SU-DHL-6 (cell line): Measurements from ENCODE around the gene ZBTB21.

ENCODE experiments used
- H2AFZ ChIP-seq: fragments of 200-600 bp; sonication (generic); 2 replicates; pipeline ENCODE4 v1.6.1; 2014; ENCODE audit warnings: low read depth, mild to moderate bottlenecking, moderate library complexity, mixed read lengths, antibody characterized with exemption, low read length; ENCODE audit not compliant: severe bottlenecking
- H3F3A ChIP-seq: fragments of 200-600 bp; shearing (Covaris generic); 2 replicates; pipeline ENCODE4 v1.6.0; 2016; ENCODE audit warnings: antibody characterized with exemption, mild to moderate bottlenecking; ENCODE audit not compliant: insufficient read depth
- H3K27ac ChIP-seq: fragments of 200-600 bp; sonication (generic); 2 replicates; pipeline ENCODE4 v1.5.1; 2016; ENCODE audit warnings: low read depth, mild to moderate bottlenecking, low read length, moderate library complexity, mixed read lengths
- H3K27me3 ChIP-seq: fragments of 200-600 bp; sonication (generic), shearing (Covaris generic); 2 replicates; pipeline ENCODE4 v1.6.0; 2014; ENCODE audit warnings: mild to moderate bottlenecking, low read length
- H3K36me3 ChIP-seq: fragments of 200-600 bp; sonication (generic); 2 replicates; pipeline ENCODE4 v1.6.1; 2014; ENCODE audit warnings: mild to moderate bottlenecking, low read length, mixed read lengths
- H3K4me2 ChIP-seq: fragments of 300-600, 200-600 bp; shearing (Covaris generic), sonication (generic); 2 replicates; pipeline ENCODE4 v1.6.0; 2014; ENCODE audit warnings: low read length, low read depth, mild to moderate bottlenecking; ENCODE audit not compliant: poor library complexity, severe bottlenecking
- H3K4me3 ChIP-seq: fragments of 200-600 bp; sonication (generic); 2 replicates; pipeline ENCODE4 v1.5.1; 2014; ENCODE audit warnings: antibody characterized with exemption, low read length, mild to moderate bottlenecking, mixed read lengths; ENCODE audit not compliant: insufficient read depth, poor library complexity, severe bottlenecking
- H3K79me2 ChIP-seq: fragments of 200-600 bp; sonication (generic); 2 replicates; pipeline ENCODE4 v1.6.1; 2014; ENCODE audit warnings: mild to moderate bottlenecking, low read length, moderate library complexity; ENCODE audit not compliant: insufficient read depth
- H3K9ac ChIP-seq: fragments of 200-600 bp; sonication (generic); 2 replicates; pipeline ENCODE4 v1.7.0; 2014; ENCODE audit warnings: mild to moderate bottlenecking, low read length
- H3K9me2 ChIP-seq: fragments of 200-600 bp; sonication (generic); replicated peaks from 2 replicates; pipeline ENCODE4 v1.6.1; 2014; ENCODE audit warnings: low read length; ENCODE audit not compliant: insufficient read depth
- H3K9me3 ChIP-seq: fragments of 200-600 bp; sonication (generic); 2 replicates; pipeline ENCODE4 v1.6.1; 2014; ENCODE audit warnings: low read length, mixed read lengths; ENCODE audit not compliant: insufficient read depth
- H4K20me1 ChIP-seq: fragments of 200-600 bp; sonication (generic); 2 replicates; pipeline ENCODE4 v1.6.1; 2014; ENCODE audit warnings: low read depth, mild to moderate bottlenecking, antibody characterized with exemption, low read length, moderate library complexity, mixed read lengths
- EZH2phosphoT487 ChIP-seq: fragments of 200-600 bp; sonication (generic), shearing (Covaris generic); conservative IDR thresholded peaks from 2 replicates; pipeline ENCODE4 v1.6.1; 2018; ENCODE audit warnings: mild to moderate bottlenecking, antibody characterized with exemption, low read length, moderate library complexity, mixed read lengths
- TF ChIP-seq, protein P1 (sequence below): fragments of 200-600 bp; sonication (generic); IDR thresholded peaks from one replicate; pipeline ENCODE4 v1.5.1; 2017; ENCODE audit warnings: antibody characterized with exemption, mild to moderate bottlenecking, low read length, moderate library complexity; ENCODE audit not compliant: insufficient read depth, poor library complexity, severe bottlenecking

Gene ZBTB21

DNA sequence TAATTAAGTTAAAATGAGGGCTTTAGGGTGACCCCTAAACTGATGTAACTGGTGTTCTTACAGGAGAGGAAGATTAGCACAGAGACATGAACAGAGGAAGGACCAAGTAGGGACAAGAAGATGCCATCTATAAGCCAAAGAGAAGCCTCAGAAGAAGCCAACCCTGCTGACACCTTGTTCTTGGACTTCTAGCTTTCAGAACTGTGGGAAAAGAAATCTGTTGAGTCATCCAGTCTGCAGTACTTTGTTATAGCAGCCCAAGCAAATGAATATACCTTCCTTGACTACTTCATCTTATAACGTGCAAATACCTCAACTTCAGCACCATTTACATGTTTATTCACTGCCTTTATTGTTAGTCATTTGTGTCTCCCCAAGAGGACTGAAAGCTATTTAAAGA, 3.4 kb downstream of the ZBTB21 start:
- Histone ChIP-seq H3K4me2 (no peak overlapping the region), H3K79me2 (peaks cover 13% of the 10 kb centered on the region; the same call in 1 of the 2 replicates)

DNA sequence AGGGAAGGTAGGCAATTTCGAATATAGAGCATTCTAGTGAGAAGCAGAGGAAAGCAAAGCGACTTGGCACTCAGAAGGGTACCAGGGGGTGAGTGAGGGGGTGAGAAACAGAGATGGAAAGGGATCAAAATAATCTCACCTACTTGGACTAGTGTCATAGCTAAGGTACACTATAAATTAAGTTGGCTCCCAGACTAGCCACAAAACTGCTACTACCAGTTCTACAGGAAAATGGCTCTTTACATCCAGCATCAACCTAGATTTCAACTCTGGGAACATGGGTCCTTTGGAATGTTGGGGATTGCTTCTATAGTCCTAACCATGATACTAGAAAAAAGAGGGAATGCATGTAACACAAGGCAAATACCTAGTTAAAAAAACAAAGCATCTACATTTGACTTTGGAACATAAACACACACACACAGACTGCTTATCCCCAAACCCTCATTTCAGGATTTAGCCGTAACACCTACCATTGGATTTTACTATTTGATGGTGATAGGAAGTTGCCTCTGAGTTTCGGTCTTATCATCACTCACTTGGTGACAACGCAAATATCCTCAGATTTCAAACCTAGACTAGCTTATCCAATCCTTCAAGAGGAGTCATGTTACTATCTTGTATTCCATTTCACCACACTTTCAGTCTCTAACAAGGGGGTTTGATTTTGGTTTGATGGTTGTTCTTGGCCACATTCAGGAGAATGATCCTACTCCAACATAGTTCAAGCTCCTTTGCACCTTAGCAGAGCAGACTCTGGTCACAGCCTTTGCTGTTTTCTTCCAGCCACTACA, 5.6 kb downstream of the ZBTB21 start:
- no peaks in the 10 kb centered on the region for H3K36me3 ChIP-seq
- no peaks in the 10 kb centered on the region for H3K9me2 ChIP-seq
- TF ChIP-seq, protein P1, sequence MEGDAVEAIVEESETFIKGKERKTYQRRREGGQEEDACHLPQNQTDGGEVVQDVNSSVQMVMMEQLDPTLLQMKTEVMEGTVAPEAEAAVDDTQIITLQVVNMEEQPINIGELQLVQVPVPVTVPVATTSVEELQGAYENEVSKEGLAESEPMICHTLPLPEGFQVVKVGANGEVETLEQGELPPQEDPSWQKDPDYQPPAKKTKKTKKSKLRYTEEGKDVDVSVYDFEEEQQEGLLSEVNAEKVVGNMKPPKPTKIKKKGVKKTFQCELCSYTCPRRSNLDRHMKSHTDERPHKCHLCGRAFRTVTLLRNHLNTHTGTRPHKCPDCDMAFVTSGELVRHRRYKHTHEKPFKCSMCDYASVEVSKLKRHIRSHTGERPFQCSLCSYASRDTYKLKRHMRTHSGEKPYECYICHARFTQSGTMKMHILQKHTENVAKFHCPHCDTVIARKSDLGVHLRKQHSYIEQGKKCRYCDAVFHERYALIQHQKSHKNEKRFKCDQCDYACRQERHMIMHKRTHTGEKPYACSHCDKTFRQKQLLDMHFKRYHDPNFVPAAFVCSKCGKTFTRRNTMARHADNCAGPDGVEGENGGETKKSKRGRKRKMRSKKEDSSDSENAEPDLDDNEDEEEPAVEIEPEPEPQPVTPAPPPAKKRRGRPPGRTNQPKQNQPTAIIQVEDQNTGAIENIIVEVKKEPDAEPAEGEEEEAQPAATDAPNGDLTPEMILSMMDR: no peak
- TF ChIP-seq EZH2phosphoT487: no peak
- H4K20me1 ChIP-seq: 0 out of 2 replicates have a peak, but pooled peaks cover 5% of the 10 kb centered on the region
- H3K27me3 ChIP-seq: no peaks in the 10 kb centered on the region
- peaks cover 13% of the 10 kb centered on the region; the same call in 1 of the 2 replicates for H3K79me2 ChIP-seq
- H3K4me2 ChIP-seq: no peak overlapping the region
- no peak overlapping the region for H3K4me3 ChIP-seq
- H3K9me3 ChIP-seq: no peaks in the 10 kb centered on the region
- no peak overlapping the region for H3K9ac ChIP-seq
- no peak overlapping the region for H3K27ac ChIP-seq
- H3F3A ChIP-seq: peaks cover 5% of the 10 kb centered on the region
- no peak overlapping the region for H2AFZ ChIP-seq

More for the DNA sequence above, 3.4 kb downstream of the ZBTB21 start:
- Histone ChIP-seq H3F3A (peaks cover 15% of the 10 kb centered on the region), H3K9me3 (no peaks in the 10 kb centered on the region), H3K4me3 (no peak overlapping the region), H2AFZ (no peak overlapping the region), H3K27me3 (no peaks in the 10 kb centered on the region), H4K20me1 (0 out of 2 replicates have a peak, but pooled peaks cover 5% of the 10 kb centered on the region), H3K9me2 (no peaks in the 10 kb centered on the region), H3K27ac (no peak overlapping the region), H3K9ac (no peak overlapping the region), H3K36me3 (no peaks in the 10 kb centered on the region)
- TF ChIP-seq EZH2phosphoT487: no peak
- TF ChIP-seq, protein P1: no peak

DNA sequence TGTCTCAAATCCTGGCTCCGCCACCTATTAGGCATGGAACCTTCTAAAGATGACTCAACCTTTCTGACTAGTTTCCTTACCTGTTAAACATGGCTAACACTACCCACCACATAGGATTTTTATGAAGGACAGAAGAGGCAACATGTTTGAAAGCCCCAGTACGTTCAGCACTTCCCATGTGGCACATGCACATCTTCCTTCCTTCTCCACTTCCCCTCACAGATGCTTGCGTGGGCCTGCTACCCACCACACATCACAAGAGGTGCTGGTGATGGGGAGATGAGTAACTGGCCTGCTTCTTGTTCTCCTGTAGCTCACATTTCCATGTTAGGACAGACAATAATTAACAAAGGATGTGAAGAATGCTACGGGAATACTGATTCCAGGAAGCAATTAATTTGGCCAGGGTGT, 7.1 kb downstream of the ZBTB21 start:
- Histone ChIP-seq H3F3A (no peaks in the 10 kb centered on the region), H3K4me3 (no peak overlapping the region), H2AFZ (no peak overlapping the region), H3K27ac (no peak overlapping the region), H3K4me2 (no peak overlapping the region), H3K9me2 (no peaks in the 10 kb centered on the region), H3K27me3 (no peaks in the 10 kb centered on the region), H3K36me3 (no peaks in the 10 kb centered on the region), H4K20me1 (0 out of 2 replicates have a peak, but pooled peaks cover 5% of the 10 kb centered on the region), H3K79me2 (peaks cover 13% of the 10 kb centered on the region; the same call in 1 of the 2 replicates), H3K9ac (no peak overlapping the region), H3K9me3 (no peaks in the 10 kb centered on the region)
- TF ChIP-seq EZH2phosphoT487: no peak
- TF ChIP-seq, protein P1: no peak
